ENCODE measurements around the gene KRT74.

KRT74 gene

GRCh38 chr12:52517005-52517835 is 56.4 kb downstream of the KRT74 start:
- TF ChIP-seq TCF12 (IDR thresholded peaks at IDR 0.05; ENCODE audit: low read depth): no peak
- TF ChIP-seq FOXM1 (IDR thresholded peaks at IDR 0.05; ENCODE audit: borderline replicate concordance, low read depth): no peak
- no peak for TF ChIP-seq NFIC (IDR thresholded peaks at IDR 0.05)
- TF ChIP-seq TAF1 (IDR thresholded peaks at IDR 0.05; ENCODE audit: low read depth): no peak
- no peak for TF ChIP-seq MAX (IDR thresholded peaks at IDR 0.05)
- TF ChIP-seq RAD21 (IDR thresholded peaks at IDR 0.05; ENCODE audit: low read depth): no peak
- TF ChIP-seq CREB1 (IDR thresholded peaks at IDR 0.05; ENCODE audit: low read depth): no peak

GRCh38 chr12:52515927-52516831 is 57.5 kb downstream of the KRT74 start:
- TF ChIP-seq TEAD4 (IDR thresholded peaks at IDR 0.05) (no peak), USF1 (IDR thresholded peaks at IDR 0.05) (no peak), TCF12 (IDR thresholded peaks at IDR 0.05; ENCODE audit: low read depth) (no peak), EGR1 (IDR thresholded peaks at IDR 0.05) (no peak)
